Breast epithelium (tissue), 4 donors: ENCODE data around the gene PSORS1C1. TPM values are rescaled to one million over a fixed set of nuclear protein-coding genes. Genes with fewer than 3 reads are reported as not detected.

Experiments
- DNase-seq, 2 donors: peaks; one replicate each; pipeline ENCODE4 v3.0.0-alpha.2; 2019; ENCODE audit warnings: low spot score in 2 of 2
- H3K27ac ChIP-seq, 2 donors: fragments of 200-600 bp; sonication (generic) in 1 of 2; one replicate each; pipeline ENCODE4 v1.5.1; 2016 to 2019; ENCODE audit warnings: mild to moderate bottlenecking in 1 of 2
- H3K27me3 ChIP-seq, 2 donors: fragments of 200-600 bp; sonication (generic) in 1 of 2; one replicate each; pipeline versions ENCODE4 v1.5.1 to v1.6.0; 2017 to 2019; ENCODE audit warnings: control low read depth in 1 of 2, mild to moderate bottlenecking in 1 of 2
- H3K36me3 ChIP-seq: fragments of 200-600 bp; one replicate; pipeline ENCODE4 v1.5.1; 2019
- H3K4me1 ChIP-seq, 2 donors: fragments of 200-600 bp; sonication (generic); one replicate each; pipeline ENCODE4 v1.5.1; 2016 to 2019; ENCODE audit warnings: control low read depth in 1 of 2
- H3K4me3 ChIP-seq, 3 donors: fragments of 200-600 bp; sonication (generic); 1 replicate in 2 of 3; 2 replicates in 1 of 3; pipeline ENCODE4 v1.5.1; 2016 to 2019; ENCODE audit warnings: mild to moderate bottlenecking in 3 of 3, moderate library complexity in 2 of 3
- H3K9me3 ChIP-seq, 2 donors: fragments of 200-600 bp; sonication (generic) in 1 of 2; one replicate each; pipeline ENCODE4 v1.5.1; 2016 to 2019; ENCODE audit warnings: control low read depth in 1 of 2
- POLR2A ChIP-seq: fragments of 450-650 bp; IDR thresholded peaks from one replicate; pipeline ENCODE4 v1.6.1; 2016; ENCODE audit warnings: antibody characterized with exemption, mild to moderate bottlenecking, moderate library complexity
- POLR2AphosphoS5 ChIP-seq, 3 donors: sonication (generic); formaldehyde crosslinking; IDR thresholded peaks; one replicate each; pipeline ENCODE4 v1.6.1; 2017; ENCODE audit warnings: antibody characterized with exemption in 3 of 3
- intact Hi-C: fragments of 100-400 bp; cut with DNase I; formaldehyde crosslinking; loops from one replicate; pipeline ENCODE4 v1.15.1; 2023; ENCODE audit warnings: low total_unique reads
- total RNA-seq, 3 donors: library from RNA; depleted of rRNA; stranded (reverse); fragments of >200 nt; gene quantifications; one replicate each; pipeline ENCODE4 v1.1.0, GENCODE V29; 2016
- TF ChIP-seq, protein P1 (sequence below), 3 donors: fragments of 450-650 bp; IDR thresholded peaks; one replicate each; pipeline ENCODE4 v1.5.1; 2016 to 2017; ENCODE audit warnings: antibody characterized with exemption in 3 of 3, mild to moderate bottlenecking in 3 of 3, moderate library complexity in 3 of 3

Gene PSORS1C1
- total RNA-seq, 3 donors from 2014 or later, result 0.48 to 2.0 (median 1.9) TPM

DNA sequence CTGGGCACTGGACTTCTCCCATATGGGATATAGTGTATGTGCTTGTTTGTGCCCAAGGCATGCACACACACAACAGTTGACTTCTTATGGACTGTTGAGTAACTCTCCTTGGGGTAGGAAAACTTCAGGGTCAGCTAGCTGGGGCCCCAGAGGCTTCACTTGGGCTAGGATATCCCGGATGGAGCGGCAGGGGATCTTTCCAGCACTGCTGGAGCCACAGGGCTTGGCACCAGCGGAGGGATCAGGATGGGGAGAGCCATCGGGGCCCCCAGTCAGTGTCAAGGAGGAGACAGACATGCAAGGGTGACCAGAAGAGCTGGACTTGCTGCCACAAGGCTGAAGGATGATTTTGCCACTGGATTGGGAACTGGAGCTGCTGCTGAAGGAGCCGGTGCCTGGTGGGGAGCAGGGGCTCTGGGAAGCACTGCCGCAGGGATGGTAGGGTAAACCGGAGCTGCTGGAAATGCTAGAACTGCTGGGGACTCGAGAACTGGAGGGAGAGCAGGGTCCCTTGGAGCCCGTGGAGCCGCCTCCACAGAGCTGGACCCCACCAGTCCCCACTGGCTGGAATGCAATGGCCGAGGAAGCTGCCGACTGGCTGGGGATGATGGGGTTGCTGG, 1.5 kb downstream of the PSORS1C1 start:
- intact Hi-C loops, result no loop called here
- no peaks in the 10 kb centered on the region for H3K27me3 ChIP-seq
- H3K36me3 ChIP-seq, result no peaks in the 10 kb centered on the region
- no peaks in the 10 kb centered on the region for H3K9me3 ChIP-seq
- DNase-seq, result no peak
- H3K4me1 ChIP-seq, result peaks cover 15% of the 10 kb centered on the region in 2 donors
- TF ChIP-seq POLR2A (no peak), POLR2AphosphoS5 (IDR thresholded peaks at IDR 0.05) (no peak)
- TF ChIP-seq, protein P1, sequence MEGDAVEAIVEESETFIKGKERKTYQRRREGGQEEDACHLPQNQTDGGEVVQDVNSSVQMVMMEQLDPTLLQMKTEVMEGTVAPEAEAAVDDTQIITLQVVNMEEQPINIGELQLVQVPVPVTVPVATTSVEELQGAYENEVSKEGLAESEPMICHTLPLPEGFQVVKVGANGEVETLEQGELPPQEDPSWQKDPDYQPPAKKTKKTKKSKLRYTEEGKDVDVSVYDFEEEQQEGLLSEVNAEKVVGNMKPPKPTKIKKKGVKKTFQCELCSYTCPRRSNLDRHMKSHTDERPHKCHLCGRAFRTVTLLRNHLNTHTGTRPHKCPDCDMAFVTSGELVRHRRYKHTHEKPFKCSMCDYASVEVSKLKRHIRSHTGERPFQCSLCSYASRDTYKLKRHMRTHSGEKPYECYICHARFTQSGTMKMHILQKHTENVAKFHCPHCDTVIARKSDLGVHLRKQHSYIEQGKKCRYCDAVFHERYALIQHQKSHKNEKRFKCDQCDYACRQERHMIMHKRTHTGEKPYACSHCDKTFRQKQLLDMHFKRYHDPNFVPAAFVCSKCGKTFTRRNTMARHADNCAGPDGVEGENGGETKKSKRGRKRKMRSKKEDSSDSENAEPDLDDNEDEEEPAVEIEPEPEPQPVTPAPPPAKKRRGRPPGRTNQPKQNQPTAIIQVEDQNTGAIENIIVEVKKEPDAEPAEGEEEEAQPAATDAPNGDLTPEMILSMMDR (IDR thresholded peaks at IDR 0.05), result no peak
- no peak overlapping the region for H3K4me3 ChIP-seq
- H3K27ac ChIP-seq, result peak overlapping the region; percentile 91 to 96

DNA sequence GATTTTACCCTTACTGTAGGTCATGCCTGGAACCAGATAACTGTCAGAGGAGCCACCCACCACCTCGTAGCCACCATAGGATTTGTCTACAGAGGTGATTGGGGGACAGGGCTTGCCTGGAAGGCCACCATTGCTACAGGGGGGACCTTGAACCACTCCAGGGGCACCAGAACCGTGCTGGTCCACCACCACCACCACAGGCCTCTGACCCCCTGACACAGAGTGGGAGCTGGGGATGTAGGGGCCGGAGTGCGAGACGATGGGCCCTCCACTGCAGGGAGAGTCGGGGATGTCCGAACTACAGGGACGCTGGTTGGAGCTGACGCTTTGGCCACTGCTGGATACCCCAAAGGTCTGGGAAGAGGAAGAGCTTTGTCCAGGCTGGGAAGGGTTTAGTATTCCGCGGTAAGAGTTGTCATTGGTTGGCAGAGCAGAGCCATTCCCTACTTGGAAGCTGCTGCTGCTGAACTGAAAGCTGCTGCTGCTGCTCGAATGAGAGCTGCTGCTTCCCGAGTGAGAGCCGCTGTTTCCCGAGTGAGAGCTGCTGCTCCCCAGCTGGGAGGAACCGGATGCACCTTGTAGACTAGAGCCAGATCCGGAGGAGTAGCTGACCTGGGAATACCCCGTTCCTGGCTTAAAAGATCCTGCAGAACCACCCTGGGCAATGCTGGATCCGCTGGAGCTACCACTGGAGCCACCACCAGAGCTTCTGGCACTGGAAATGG, 2.2 kb downstream of the PSORS1C1 start:
- H3K9me3 ChIP-seq, result no peaks in the 10 kb centered on the region
- peaks cover 15% of the 10 kb centered on the region in 2 donors for H3K4me1 ChIP-seq
- H3K4me3 ChIP-seq, result peak overlapping the region; percentile 30 to 56 (median 31)
- no peaks in the 10 kb centered on the region for H3K27me3 ChIP-seq
- intact Hi-C loops, result no loop called here
- no peak for DNase-seq
- TF ChIP-seq POLR2A (no peak), POLR2AphosphoS5 (IDR thresholded peaks at IDR 0.05) (no peak)
- TF ChIP-seq, protein P1 (IDR thresholded peaks at IDR 0.05), result no peak
- peak overlapping the region; percentile 54 to 96 for H3K27ac ChIP-seq
- no peaks in the 10 kb centered on the region for H3K36me3 ChIP-seq

DNA sequence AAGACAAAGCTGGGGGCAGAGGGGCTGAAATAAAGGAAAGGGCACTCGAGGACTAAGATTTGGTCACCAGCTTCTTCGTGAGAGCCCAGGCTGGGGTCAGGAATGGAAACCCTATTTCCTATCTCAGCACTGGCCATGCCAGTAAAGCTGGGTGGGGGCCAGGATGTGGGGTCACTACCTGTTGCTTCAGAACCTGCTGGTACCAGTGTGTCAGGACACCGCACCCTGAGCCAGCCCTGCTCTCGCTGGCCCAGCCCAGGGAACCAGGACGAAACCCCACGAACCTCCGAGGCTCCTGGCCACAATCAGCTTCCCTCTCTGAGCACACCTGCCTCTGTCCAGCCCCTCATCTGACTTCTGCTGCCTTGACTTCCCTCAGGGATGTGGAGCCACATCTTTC, 3.6 kb downstream of the PSORS1C1 start:
- H3K4me3 ChIP-seq, result no peak overlapping the region
- H3K4me1 ChIP-seq, result peaks cover 15 to 18% of the 10 kb centered on the region in 2 donors
- DNase-seq, result no peak
- no peak overlapping the region for H3K27ac ChIP-seq
- intact Hi-C loops, result no loop called here
- H3K9me3 ChIP-seq, result no peaks in the 10 kb centered on the region
- TF ChIP-seq, protein P1 (IDR thresholded peaks at IDR 0.05), result no peak
- TF ChIP-seq POLR2AphosphoS5 (IDR thresholded peaks at IDR 0.05), result no peak
- no peak for TF ChIP-seq POLR2A
- H3K36me3 ChIP-seq, result no peaks in the 10 kb centered on the region
- H3K27me3 ChIP-seq, result no peaks in the 10 kb centered on the region

DNA sequence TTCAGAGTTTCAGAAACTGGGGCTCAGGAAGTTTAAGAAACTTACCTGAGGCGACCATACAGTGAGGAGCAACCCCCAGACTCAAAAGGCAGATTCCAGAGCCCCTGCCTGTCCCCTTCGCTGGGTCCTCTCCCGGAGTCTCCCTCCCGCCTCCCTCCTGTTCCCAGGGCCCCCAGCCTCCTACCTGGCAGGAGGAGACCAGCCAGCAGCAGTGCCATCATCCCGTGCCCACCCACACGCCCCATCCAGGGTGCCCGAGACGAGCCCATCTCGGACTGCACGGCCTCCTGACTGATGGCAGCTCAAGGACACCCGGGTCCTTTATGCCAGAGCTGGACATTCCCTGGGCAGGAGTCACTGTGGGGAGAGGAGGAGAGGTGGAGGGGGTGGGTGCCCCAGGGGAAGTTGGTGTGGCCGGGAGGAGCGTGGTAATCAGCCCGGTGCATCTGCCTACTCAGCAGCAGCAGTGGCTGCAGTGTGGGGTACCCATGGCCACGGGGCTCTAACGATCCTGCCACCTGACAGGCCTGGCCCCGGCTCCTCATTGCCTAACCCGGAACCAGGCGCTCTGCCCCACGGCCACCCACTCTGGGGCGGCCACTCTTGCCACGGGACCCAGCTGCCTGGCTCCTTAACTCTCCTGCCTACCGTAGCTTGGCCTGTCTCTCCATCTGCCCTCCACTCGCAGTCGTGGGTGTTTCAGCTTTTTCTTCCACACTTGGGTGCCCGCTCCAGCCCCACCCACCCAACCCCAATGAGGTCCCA, 5.7 kb downstream of the PSORS1C1 start, which contains the start of gene CDSN:
TSS of gene CDSN (minus strand) at position 296 of the 765 bp plus-strand sequence. CDS start at position 269, 27 bp downstream.
- H3K27me3 ChIP-seq, result no peaks in the 10 kb centered on the region
- no peaks in the 10 kb centered on the region for H3K9me3 ChIP-seq
- no peak within 1 kb of the TSS for H3K4me3 ChIP-seq
- intact Hi-C loops, result loop anchor here (10.0 kb wide), 1 partner anchor 254 kb away; no protein-coding TSS in a partner anchor
- peaks cover 8 to 9% of the 10 kb centered on the region in 2 donors for H3K4me1 ChIP-seq
- H3K36me3 ChIP-seq, result no peaks in the 10 kb centered on the region
- TF ChIP-seq POLR2A (no peak), POLR2AphosphoS5 (IDR thresholded peaks at IDR 0.05) (no peak)
- TF ChIP-seq, protein P1 (IDR thresholded peaks at IDR 0.05), result no peak
- peak within 1 kb of the TSS; percentile 38 to 76 for H3K27ac ChIP-seq
- no peak for DNase-seq
